ENCODE measurements around the gene EHD1. TPM values are rescaled to one million over a fixed set of nuclear protein-coding genes. Genes with fewer than 3 reads are reported as not detected.

Gene EHD1
- total and polyA plus RNA-seq, 9 of the 15 experiments (the other 6 are each of a cell fraction or from before 2014, with no cell fraction given) = 0.46 to 65.0 (median 16.4) TPM

- no peak for TF ChIP-seq CREB1 (IDR thresholded peaks at IDR 0.05)
- TF ChIP-seq CREB1 (CRISPR knock-in tag; IDR thresholded peaks at IDR 0.05) = no peak
- TF ChIP-seq PTBP1 (IDR thresholded peaks at IDR 0.05; ENCODE audit: low read depth, low read length) = no peak
- TF ChIP-seq E2F6 (IDR thresholded peaks at IDR 0.05; ENCODE audit: borderline replicate concordance in 1 of 2, extremely low read depth in 1 of 2, insufficient read depth in 1 of 2, insufficient read length in 1 of 2, low read depth in 1 of 2, low read length in 1 of 2, poor library complexity in 1 of 2, severe bottlenecking in 1 of 2) = no peak
- TF ChIP-seq ZSCAN29 (IDR thresholded peaks at IDR 0.05) = no peak
- no peak for TF ChIP-seq ZNF184 (CRISPR knock-in tag; IDR thresholded peaks at IDR 0.05)
- TF ChIP-seq OTX1 (CRISPR knock-in tag; IDR thresholded peaks at IDR 0.05) = no peak
- TF ChIP-seq SIN3A (IDR thresholded peaks at IDR 0.05; ENCODE audit: borderline replicate concordance in 2 of 2, control insufficient read depth in 1 of 2, low read depth in 2 of 2, low read length in 2 of 2) = no peak
- TF ChIP-seq ZC3H8 (IDR thresholded peaks at IDR 0.05) = no peak
- no peak for TF ChIP-seq CREB3 (tag; conservative IDR thresholded peaks at IDR 0.05; ENCODE audit: low read depth)
- no peak for TF ChIP-seq E2F3 (CRISPR knock-in tag; IDR thresholded peaks at IDR 0.05)
- no peak for TF ChIP-seq RB1 (IDR thresholded peaks at IDR 0.05; ENCODE audit: low read depth)
- TF ChIP-seq RFX5 (IDR thresholded peaks at IDR 0.05; ENCODE audit: low read depth, low read length) = no peak
- TF ChIP-seq NR3C1 (CRISPR knock-in tag; IDR thresholded peaks at IDR 0.05) = no peak
- TF ChIP-seq SMAD1 (IDR thresholded peaks at IDR 0.05; ENCODE audit: low read depth, low read length, partially characterized antibody) = no peak
- no peak for TF ChIP-seq THAP12 (CRISPR knock-in tag; IDR thresholded peaks at IDR 0.05)
- TF ChIP-seq TCF15 (CRISPR knock-in tag; IDR thresholded peaks at IDR 0.05) = no peak
- H3K4me2 ChIP-seq (ENCODE audit: insufficient read depth, low read length) = no peak overlapping the region
- POLR2A ChIA-PET = no interaction called here
- CTCF ChIA-PET (ENCODE audit: low intra/inter-chr PET ratio) = interaction anchor here (0.7 kb wide), 1 partner anchor 86 kb away, joined by 3 read pairs; no protein-coding TSS in a partner anchor
- no peak for FAIRE-seq
- H3K79me2 ChIP-seq (ENCODE audit: control insufficient read depth, insufficient read depth, low read length) = no peaks in the 10 kb centered on the region
- BruUV-seq (replicated peaks) = no TSS peak
- intact Hi-C loops (cut with micrococcal nuclease) (no loop called here), in situ Hi-C loops (cut with MboI) (no loop called here)
- H3K9ac ChIP-seq (ENCODE audit: insufficient read depth in 1 of 2, low read depth in 2 of 2, low read length in 2 of 2) = no peak overlapping the region; a peak in 1 of 4 replicates
- H3K4me1 ChIP-seq (replicated peaks in 1 of 2; ENCODE audit: control insufficient read depth in 2 of 2, insufficient read depth in 2 of 2, low read length in 2 of 2) = peaks cover 0 to 29% of the 10 kb centered on the region in 2 experiments; a peak in 2 of 5 replicates
- H3K27me3 ChIP-seq (ENCODE audit: control insufficient read depth in 2 of 2, insufficient read depth in 2 of 2, low read length in 2 of 2) = no peaks in the 10 kb centered on the region
- peaks cover 84% of the 10 kb centered on the region; the same call in 2 of the 3 replicates for H3K36me3 ChIP-seq (ENCODE audit: control insufficient read depth, insufficient read depth, low read length)
- peaks cover 5% of the 10 kb centered on the region for H3K9me1 ChIP-seq (ENCODE audit: control insufficient read depth, insufficient read depth, low read length)
- no peak for DNase-seq (ENCODE audit: extremely low read depth in 1 of 4, low spot score in 3 of 4)
- no peaks in the 10 kb centered on the region for H4K20me1 ChIP-seq (replicated peaks; ENCODE audit: control insufficient read depth, insufficient read depth, low read length)
- no peak overlapping the region for H3K27ac ChIP-seq (ENCODE audit: extremely low read depth, low read depth, low read length)
- no peak overlapping the region for H2AFZ ChIP-seq (ENCODE audit: low read depth, low read length)
- ATAC-seq = no peak
- 90% methylated on average over 5 of the region's 11 CpGs for WGBS (ENCODE audit: insufficient coverage, low coverage, missing lambda C conversion rate)
- H3K4me3 ChIP-seq = no peak overlapping the region
- H3K9me3 ChIP-seq (replicated peaks; ENCODE audit: control insufficient read depth, insufficient read depth, low read depth, low read length) = no peaks in the 10 kb centered on the region
Measured at GRCh38 chr11:64908766-64909165, 30.3 kb upstream of the EHD1 start.

Measured in K562 (cell line).